Panc1 (cell line): Measurements from ENCODE around the gene HPGDS. TPM values are rescaled to one million over a fixed set of nuclear protein-coding genes. Genes with fewer than 3 reads are reported as not detected.

Experiments
- ATAC-seq: fragments of 200-7000 bp; cut with Tn5 transposase; 2 replicates; pipeline ENCODE4 v1.9.1; 2020; ENCODE audit warnings: mild to moderate bottlenecking, moderate library complexity
- BruUV-seq: library from RNA; stranded (reverse); fragments of 400-500 nt; replicated peaks from 2 replicates; lab custom pipeline; 2021; lab: Mats Ljungman, UMichigan
- CTCF ChIA-PET: fragments of 300-600 bp; sonication (Branson Sonifier 250); formaldehyde crosslinking; loops from one replicate; lab custom pipeline; 2022; ENCODE audit warnings: antibody characterized with exemption; lab: Charles Lee
- POLR2A ChIA-PET: fragments of 300-600 bp; sonication (Branson Sonifier 250); formaldehyde crosslinking; loops from one replicate; lab custom pipeline; 2022; ENCODE audit warnings: antibody characterized with exemption; lab: Charles Lee
- DNase-seq: peaks from one replicate; pipeline ENCODE4 v3.0.0-alpha.2; 2010; ENCODE audit warnings: low read depth, low spot score
- H3K27ac ChIP-seq: 2 replicates; pipeline ENCODE4 v1.5.1; 2011; ENCODE audit warnings: mild to moderate bottlenecking, low read length, inconsistent platforms
- H3K27me3 ChIP-seq: fragments of 200-500 bp; sonication (Bioruptor generic); 2 replicates; pipeline ENCODE4 v1.6.0; 2014; ENCODE audit warnings: low read length, inconsistent platforms; ENCODE audit not compliant: control insufficient read depth, insufficient read depth
- H3K36me3 ChIP-seq: fragments of 200-500 bp; sonication (Bioruptor generic); 2 replicates; pipeline ENCODE4 v1.5.1; 2014; ENCODE audit warnings: inconsistent platforms, mild to moderate bottlenecking, low read length, moderate library complexity; ENCODE audit not compliant: control insufficient read depth, insufficient read depth
- H3K4me1 ChIP-seq: 2 replicates; pipeline ENCODE4 v1.5.1; 2011; ENCODE audit warnings: inconsistent platforms, mild to moderate bottlenecking, low read length, moderate library complexity; ENCODE audit not compliant: control insufficient read depth, insufficient read depth
- H3K4me3 ChIP-seq, 2 experiments: 2 replicates each; pipeline ENCODE4 v1.5.1; 2011 to 2012; ENCODE audit warnings: low read depth in 2 of 2, low read length in 2 of 2, mild to moderate bottlenecking in 2 of 2, inconsistent platforms in 1 of 2, moderate library complexity in 1 of 2
- H3K9me3 ChIP-seq: fragments of 200-500 bp; sonication (Bioruptor generic); 2 replicates; pipeline ENCODE4 v1.5.1; 2014; ENCODE audit warnings: low read depth, mild to moderate bottlenecking, inconsistent platforms, low read length, moderate library complexity; ENCODE audit not compliant: control insufficient read depth, insufficient read depth
- CTCF ChIP-seq: fragments of 450-650 bp; IDR thresholded peaks from 2 replicates; pipeline ENCODE4 v1.5.1; 2017; ENCODE audit warnings: mild to moderate bottlenecking
- POLR2AphosphoS5 ChIP-seq: IDR thresholded peaks from 2 replicates; pipeline ENCODE4 v1.6.1; 2012; ENCODE audit warnings: mild to moderate bottlenecking, low read depth, low read length, moderate library complexity
- REST ChIP-seq, 2 experiments: IDR thresholded peaks; 2 replicates each; pipeline ENCODE4 v1.6.1; 2011 to 2012; ENCODE audit warnings: low read depth in 2 of 2, control low read depth in 1 of 2, low read length in 1 of 2, mild to moderate bottlenecking in 1 of 2, moderate library complexity in 1 of 2; ENCODE audit not compliant: insufficient read depth in 1 of 2
- SIN3A ChIP-seq: IDR thresholded peaks from 2 replicates; pipeline ENCODE4 v1.6.1; 2012; ENCODE audit warnings: low read depth, mild to moderate bottlenecking, low read length, moderate library complexity, borderline replicate concordance; ENCODE audit not compliant: insufficient read depth
- TCF7L2 ChIP-seq: IDR thresholded peaks from 2 replicates; pipeline ENCODE4 v1.6.1; 2011; ENCODE audit warnings: mild to moderate bottlenecking, low read depth, low read length, inconsistent platforms
- in situ Hi-C: cut with HindIII; loops from 2 replicates; pipeline ENCODE4 v1.10.0; 2016; ENCODE audit warnings: low sequenced_read_pairs, low pct_unique_long_range_greater_than_20kb
- intact Hi-C: fragments of 100-400 bp; cut with micrococcal nuclease; formaldehyde crosslinking; loops from one replicate; pipeline ENCODE4 v1.10.0; 2022; ENCODE audit not compliant: unreplicated experiment
- total RNA-seq: library from RNA; stranded (reverse); gene quantifications from one replicate; pipeline ENCODE4 v1.2.1, GENCODE V29; 2021; ENCODE audit not compliant: unreplicated experiment

Gene HPGDS
- total RNA-seq, 1 experiment from 2014 or later: not detected

GRCh38 chr4:94348666-94349065 lies 6.0 kb upstream of the HPGDS start:
- intact Hi-C loops: no loop called here
- H3K4me1 ChIP-seq: no peaks in the 10 kb centered on the region
- no peak overlapping the region for H3K4me3 ChIP-seq
- BruUV-seq: no TSS peak
- H3K36me3 ChIP-seq: no peaks in the 10 kb centered on the region
- in situ Hi-C loops: no loop called here
- CTCF ChIA-PET: no interaction called here
- no peak overlapping the region for H3K27ac ChIP-seq
- no peak for DNase-seq
- no peak for ATAC-seq
- no peaks in the 10 kb centered on the region for H3K9me3 ChIP-seq
- POLR2A ChIA-PET: no interaction called here
- H3K27me3 ChIP-seq: no peaks in the 10 kb centered on the region; the same call in 1 of the 2 replicates
- TF ChIP-seq SIN3A (no peak), CTCF (no peak), REST (IDR thresholded peaks at IDR 0.05; ENCODE audit: insufficient read depth in 1 of 2, low read depth in 2 of 2, low read length in 1 of 2) (no peak), TCF7L2 (no peak), POLR2AphosphoS5 (no peak)

GRCh38 chr4:94346541-94346940 lies 3.9 kb upstream of the HPGDS start:
- no peaks in the 10 kb centered on the region for H3K4me1 ChIP-seq
- POLR2A ChIA-PET: no interaction called here
- no peak overlapping the region for H3K4me3 ChIP-seq
- H3K36me3 ChIP-seq: no peaks in the 10 kb centered on the region
- H3K9me3 ChIP-seq: no peaks in the 10 kb centered on the region
- no peak overlapping the region for H3K27ac ChIP-seq
- intact Hi-C loops: no loop called here
- no peak for DNase-seq
- no TSS peak for BruUV-seq
- no peak for TF ChIP-seq REST (IDR thresholded peaks at IDR 0.05; ENCODE audit: insufficient read depth in 1 of 2, low read depth in 2 of 2, low read length in 1 of 2)
- no peaks in the 10 kb centered on the region for H3K27me3 ChIP-seq
- in situ Hi-C loops: no loop called here
- CTCF ChIA-PET: no interaction called here
- no peak for ATAC-seq
